ENCODE measurements around the gene ABR.

Gene ABR

GRCh38 chr17:1091190-1091534 lies 88.6 kb downstream of the ABR start:
- H3K4me2 ChIP-seq (ENCODE audit: insufficient read depth, low read length) = no peak overlapping the region
- H2AFZ ChIP-seq (ENCODE audit: low read depth, low read length) = no peak overlapping the region
- no peaks in the 10 kb centered on the region for H3K79me2 ChIP-seq (ENCODE audit: insufficient read depth, low read length)
- peaks cover 46% of the 10 kb centered on the region for H3K36me3 ChIP-seq (ENCODE audit: insufficient read depth, low read length)
- no peaks in the 10 kb centered on the region for H3K4me1 ChIP-seq (ENCODE audit: insufficient read depth, low read length)
- no peaks in the 10 kb centered on the region for H3K27me3 ChIP-seq (ENCODE audit: insufficient read depth, low read length, poor library complexity)
- H4K20me1 ChIP-seq (ENCODE audit: insufficient read depth, low read length) = peaks cover 15% of the 10 kb centered on the region; the same call in 1 of the 2 replicates
- DNase-seq = no peak
- no peak for TF ChIP-seq EZH2 (IDR thresholded peaks at IDR 0.05; ENCODE audit: borderline replicate concordance, low read depth, low read length, severe bottlenecking)
- no peak for TF ChIP-seq CTCF (IDR thresholded peaks at IDR 0.05; ENCODE audit: borderline replicate concordance, extremely low read depth, low read length, poor library complexity, severe bottlenecking)
- H3K4me3 ChIP-seq (ENCODE audit: low read depth in 1 of 2, low read length in 2 of 2) = no peak overlapping the region
- H3K9me3 ChIP-seq (ENCODE audit: insufficient read depth, low read length, severe bottlenecking) = no peaks in the 10 kb centered on the region
- no peak for ATAC-seq (ENCODE audit: insufficient read depth, low read depth)
- no peak overlapping the region for H3K27ac ChIP-seq (ENCODE audit: low read length)
- H3K9ac ChIP-seq (ENCODE audit: low read depth, low read length) = no peak overlapping the region

- Histone ChIP-seq H3K79me2 (ENCODE audit: insufficient read depth, low read length) (no peaks in the 10 kb centered on the region), H3K9ac (ENCODE audit: low read depth, low read length) (no peak overlapping the region), H3K9me3 (ENCODE audit: insufficient read depth, low read length, severe bottlenecking) (no peaks in the 10 kb centered on the region), H4K20me1 (ENCODE audit: insufficient read depth, low read length) (peaks cover 10% of the 10 kb centered on the region; the same call in 1 of the 2 replicates), H3K4me3 (ENCODE audit: low read depth in 1 of 2, low read length in 2 of 2) (no peak overlapping the region), H3K4me1 (ENCODE audit: insufficient read depth, low read length) (no peaks in the 10 kb centered on the region), H3K4me2 (ENCODE audit: insufficient read depth, low read length) (no peak overlapping the region), H3K27ac (ENCODE audit: low read length) (no peak overlapping the region), H3K27me3 (ENCODE audit: insufficient read depth, low read length, poor library complexity) (no peaks in the 10 kb centered on the region), H2AFZ (ENCODE audit: low read depth, low read length) (no peak overlapping the region), H3K36me3 (ENCODE audit: insufficient read depth, low read length) (peaks cover 40% of the 10 kb centered on the region)
- ATAC-seq (ENCODE audit: insufficient read depth, low read depth) (no peak), DNase-seq (no peak)
- no peak for TF ChIP-seq EZH2 (IDR thresholded peaks at IDR 0.05; ENCODE audit: borderline replicate concordance, low read depth, low read length, severe bottlenecking)
- no peak for TF ChIP-seq CTCF (IDR thresholded peaks at IDR 0.05; ENCODE audit: borderline replicate concordance, extremely low read depth, low read length, poor library complexity, severe bottlenecking)
Observed at GRCh38 chr17:1090465-1091189, 89.2 kb downstream of the ABR start.

- H3K27me3 ChIP-seq (ENCODE audit: insufficient read depth, low read length, poor library complexity) = no peaks in the 10 kb centered on the region
- H2AFZ ChIP-seq (ENCODE audit: low read depth, low read length) = no peak overlapping the region
- H3K9ac ChIP-seq (ENCODE audit: low read depth, low read length) = no peak overlapping the region
- no peaks in the 10 kb centered on the region for H3K9me3 ChIP-seq (ENCODE audit: insufficient read depth, low read length, severe bottlenecking)
- DNase-seq = no peak
- no peak overlapping the region for H3K4me2 ChIP-seq (ENCODE audit: insufficient read depth, low read length)
- H3K4me3 ChIP-seq (ENCODE audit: low read depth in 1 of 2, low read length in 2 of 2) = no peak overlapping the region
- no peak for ATAC-seq (ENCODE audit: insufficient read depth, low read depth)
- H3K36me3 ChIP-seq (ENCODE audit: insufficient read depth, low read length) = peaks cover 34% of the 10 kb centered on the region
- H3K4me1 ChIP-seq (ENCODE audit: insufficient read depth, low read length) = no peaks in the 10 kb centered on the region
- peaks cover 10% of the 10 kb centered on the region; the same call in 1 of the 2 replicates for H4K20me1 ChIP-seq (ENCODE audit: insufficient read depth, low read length)
- no peak overlapping the region for H3K27ac ChIP-seq (ENCODE audit: low read length)
- H3K79me2 ChIP-seq (ENCODE audit: insufficient read depth, low read length) = no peaks in the 10 kb centered on the region
- TF ChIP-seq CTCF (IDR thresholded peaks at IDR 0.05; ENCODE audit: borderline replicate concordance, extremely low read depth, low read length, poor library complexity, severe bottlenecking) (no peak), EZH2 (IDR thresholded peaks at IDR 0.05; ENCODE audit: borderline replicate concordance, low read depth, low read length, severe bottlenecking) (no peak)
Observed at GRCh38 chr17:1089915-1090314, 89.9 kb downstream of the ABR start.

Data from DND-41 (cell line).